ENCODE results near the gene CELF4.

DNA sequence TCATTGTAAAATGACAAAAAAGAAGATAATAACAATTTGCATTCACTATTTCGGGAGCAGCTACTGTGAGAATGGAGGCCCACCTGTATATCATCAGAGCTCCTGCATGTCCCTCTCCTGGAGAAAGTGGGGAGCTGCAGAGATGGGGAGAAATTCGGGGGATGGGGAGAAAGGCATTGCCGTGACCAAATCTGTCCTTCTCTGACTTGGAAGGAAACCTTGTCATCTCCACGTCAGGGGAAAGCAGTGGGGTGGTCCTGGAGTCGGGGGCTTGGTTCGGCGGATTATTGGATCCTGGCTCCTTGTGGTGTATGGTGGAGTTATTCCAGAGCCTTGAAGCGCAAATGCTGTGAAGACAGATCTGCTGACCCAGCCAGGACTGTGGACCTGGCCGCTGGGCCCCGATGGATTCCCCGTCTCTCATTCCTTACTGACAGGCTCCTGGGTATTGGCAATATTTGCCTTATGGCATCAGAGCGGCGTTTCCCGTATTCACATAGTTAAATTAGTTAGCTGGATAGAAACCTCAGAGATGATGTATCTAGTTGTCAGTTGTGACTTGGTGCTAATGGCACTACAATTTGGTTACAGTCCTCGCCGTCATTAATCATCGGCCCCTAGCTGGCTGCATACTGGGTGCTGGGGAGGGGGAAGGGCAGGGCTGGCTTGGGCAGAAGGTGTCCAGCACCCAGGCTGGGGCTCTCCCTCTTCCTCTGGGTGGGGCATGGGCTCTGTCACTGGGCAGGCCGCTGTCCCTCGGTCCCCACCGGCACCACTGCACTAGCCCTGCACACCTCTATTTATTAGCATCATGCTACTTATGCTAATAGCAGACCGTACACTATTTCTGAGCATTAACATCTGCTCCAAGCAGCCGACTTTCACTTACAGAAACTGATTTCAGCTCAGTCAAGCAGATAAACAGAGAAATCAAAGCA is 31.7 kb downstream of the CELF4 start:
- TF ChIP-seq EZH2 (IDR thresholded peaks at IDR 0.05; ENCODE audit: insufficient read depth, poor library complexity, severe bottlenecking) (no peak), EZH2phosphoT487 (IDR thresholded peaks at IDR 0.05; ENCODE audit: insufficient read depth, low read depth) (no peak)

All from GM23248 (cell line).